Right lobe of liver (tissue), 4 donors: ENCODE measurements around the gene LARP1B.

Source experiments
- POLR2A ChIP-seq: fragments of 450-650 bp; IDR thresholded peaks from one replicate; pipeline ENCODE4 v1.6.1; 2017; ENCODE audit warnings: antibody characterized with exemption, mild to moderate bottlenecking
- TF ChIP-seq, protein P1 (sequence below), 4 donors: fragments of 200-600 bp in 3 of 4; fragments of 450-650 bp in 1 of 4; IDR thresholded peaks; one replicate each; pipeline versions ENCODE4 v1.5.1 to v1.8.0; 2016 to 2022; ENCODE audit warnings: antibody characterized with exemption in 4 of 4, mild to moderate bottlenecking in 2 of 4
- donor health status: DM: no; HTN: no; CAD: no.
- donor health status: DM: no; HTN: no; CAD: no.
- donor health status: DM: no; HTN: yes; CAD: no.

DNA sequence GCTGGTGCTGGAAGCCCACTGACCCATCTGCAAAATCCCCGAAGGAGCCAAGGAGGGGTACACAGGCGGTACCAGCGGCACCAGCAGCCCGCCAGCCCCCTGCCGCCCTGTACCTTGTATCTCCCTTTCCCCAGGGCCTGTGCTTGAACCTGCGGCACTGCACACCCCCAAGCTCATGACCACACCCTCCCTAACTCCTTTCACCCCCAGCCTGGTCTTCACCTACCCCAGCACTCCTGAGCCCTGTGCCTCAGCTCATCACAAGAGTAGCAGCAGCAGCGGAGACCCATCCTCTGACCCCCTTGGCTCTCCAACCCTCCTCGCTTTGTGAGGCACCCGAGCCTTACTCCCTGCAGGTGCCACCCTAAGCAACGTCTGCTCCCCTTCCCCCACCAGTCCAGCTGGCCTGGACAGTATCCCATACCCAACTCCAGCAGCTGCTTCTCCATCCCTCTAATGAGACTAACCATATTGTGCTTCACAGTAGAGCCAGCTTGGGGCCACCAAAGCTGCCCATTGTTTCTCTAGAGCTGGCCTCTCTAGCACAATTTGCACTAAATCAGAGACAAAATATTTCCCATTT, 94.9 kb downstream of the LARP1B start:
- TF ChIP-seq, protein P1, sequence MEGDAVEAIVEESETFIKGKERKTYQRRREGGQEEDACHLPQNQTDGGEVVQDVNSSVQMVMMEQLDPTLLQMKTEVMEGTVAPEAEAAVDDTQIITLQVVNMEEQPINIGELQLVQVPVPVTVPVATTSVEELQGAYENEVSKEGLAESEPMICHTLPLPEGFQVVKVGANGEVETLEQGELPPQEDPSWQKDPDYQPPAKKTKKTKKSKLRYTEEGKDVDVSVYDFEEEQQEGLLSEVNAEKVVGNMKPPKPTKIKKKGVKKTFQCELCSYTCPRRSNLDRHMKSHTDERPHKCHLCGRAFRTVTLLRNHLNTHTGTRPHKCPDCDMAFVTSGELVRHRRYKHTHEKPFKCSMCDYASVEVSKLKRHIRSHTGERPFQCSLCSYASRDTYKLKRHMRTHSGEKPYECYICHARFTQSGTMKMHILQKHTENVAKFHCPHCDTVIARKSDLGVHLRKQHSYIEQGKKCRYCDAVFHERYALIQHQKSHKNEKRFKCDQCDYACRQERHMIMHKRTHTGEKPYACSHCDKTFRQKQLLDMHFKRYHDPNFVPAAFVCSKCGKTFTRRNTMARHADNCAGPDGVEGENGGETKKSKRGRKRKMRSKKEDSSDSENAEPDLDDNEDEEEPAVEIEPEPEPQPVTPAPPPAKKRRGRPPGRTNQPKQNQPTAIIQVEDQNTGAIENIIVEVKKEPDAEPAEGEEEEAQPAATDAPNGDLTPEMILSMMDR (IDR thresholded peaks at IDR 0.05), result no peak
- TF ChIP-seq POLR2A, result no peak
